Measurements from ENCODE around the gene MAPK8IP3.

The MAPK8IP3 gene

GRCh38 chr16:1705688-1706385, at the start of gene MAPK8IP3:
MAPK8IP3 (plus strand) TSS chr16:1706195; CDS start chr16:1706340, 145 bp downstream.
- DNase-seq (ENCODE audit: low read depth), result peak; percentile 100

GRCh38 chr16:1656808-1657617, 49.0 kb upstream of the MAPK8IP3 start:
- DNase-seq (ENCODE audit: low read depth), result no peak

- no peak for DNase-seq (ENCODE audit: low read depth)
Observed at GRCh38 chr16:1657841-1658240, 48.2 kb upstream of the MAPK8IP3 start.

GRCh38 chr16:1659031-1659430, 47.0 kb upstream of the MAPK8IP3 start:
- no peak for DNase-seq (ENCODE audit: low read depth)

GRCh38 chr16:1661826-1662225, 44.2 kb upstream of the MAPK8IP3 start:
- no peak for DNase-seq (ENCODE audit: low read depth)

GRCh38 chr16:1662543-1662942, 43.5 kb upstream of the MAPK8IP3 start:
- DNase-seq (ENCODE audit: low read depth), result no peak

GRCh38 chr16:1665829-1666228, 40.2 kb upstream of the MAPK8IP3 start:
- DNase-seq (ENCODE audit: low read depth), result no peak

- DNase-seq (ENCODE audit: low read depth), result no peak
Observed at GRCh38 chr16:1666316-1666715, 39.7 kb upstream of the MAPK8IP3 start.

- DNase-seq (ENCODE audit: low read depth), result no peak
Observed at GRCh38 chr16:1667271-1667670, 38.7 kb upstream of the MAPK8IP3 start.

GRCh38 chr16:1667916-1668315, 38.1 kb upstream of the MAPK8IP3 start:
- no peak for DNase-seq (ENCODE audit: low read depth)

GRCh38 chr16:1668612-1669319, 37.2 kb upstream of the MAPK8IP3 start:
- no peak for DNase-seq (ENCODE audit: low read depth)

GRCh38 chr16:1669698-1670097, 36.3 kb upstream of the MAPK8IP3 start:
- DNase-seq (ENCODE audit: low read depth), result no peak

- no peak for DNase-seq (ENCODE audit: low read depth)
Observed at GRCh38 chr16:1670371-1670770, 35.6 kb upstream of the MAPK8IP3 start.

GRCh38 chr16:1670866-1671265, 35.1 kb upstream of the MAPK8IP3 start:
- DNase-seq (ENCODE audit: low read depth), result no peak

- no peak for DNase-seq (ENCODE audit: low read depth)
Observed at GRCh38 chr16:1673424-1674151, 32.4 kb upstream of the MAPK8IP3 start.

GRCh38 chr16:1674306-1674705, 31.7 kb upstream of the MAPK8IP3 start:
- DNase-seq (ENCODE audit: low read depth), result no peak

GRCh38 chr16:1674751-1675664, 31.0 kb upstream of the MAPK8IP3 start:
- no peak for DNase-seq (ENCODE audit: low read depth)

- no peak for DNase-seq (ENCODE audit: low read depth)
Observed at GRCh38 chr16:1676661-1677060, 29.3 kb upstream of the MAPK8IP3 start.

GRCh38 chr16:1677339-1677738, 28.7 kb upstream of the MAPK8IP3 start:
- no peak for DNase-seq (ENCODE audit: low read depth)

- DNase-seq (ENCODE audit: low read depth), result peak; percentile 85
Observed at GRCh38 chr16:1677942-1678499, 28.0 kb upstream of the MAPK8IP3 start, which contains the start of gene JPT2. JPT2 (plus strand) TSS chr16:1678279; CDS start chr16:1678313, 34 bp downstream.
